ENCODE results near the gene HDAC9. TPM values are rescaled to one million over a fixed set of nuclear protein-coding genes. Genes with fewer than 3 reads are reported as not detected.

Gene HDAC9
- total and polyA plus RNA-seq, 2 donors = 4.8 to 12.2 TPM

- H3K36me3 ChIP-seq (ENCODE audit: control insufficient read depth in 2 of 2, insufficient read depth in 2 of 2, low read length in 1 of 2) = no peaks in the 10 kb centered on the region
- H3K9me3 ChIP-seq (ENCODE audit: control insufficient read depth in 2 of 2, insufficient read depth in 1 of 2, low read length in 1 of 2) = no peaks in the 10 kb centered on the region
- DNase-seq (ENCODE audit: low read depth in 6 of 9, low spot score in 9 of 9) = no peak
- no peaks in the 10 kb centered on the region for H3K27me3 ChIP-seq (ENCODE audit: control insufficient read depth in 2 of 2, insufficient read depth in 1 of 2, low read length in 1 of 2)
- no peak overlapping the region for H3K27ac ChIP-seq (ENCODE audit: low read depth in 1 of 2, low read length in 1 of 2)
- H3K4me1 ChIP-seq (ENCODE audit: control insufficient read depth in 2 of 2, insufficient read depth in 2 of 2, low read length in 2 of 2) = no peaks in the 10 kb centered on the region
- WGBS = 90% methylated on average over 3 of the region's 3 CpGs
- no peak overlapping the region for H3K4me3 ChIP-seq (ENCODE audit: low read length in 2 of 2)
These were observed 348.4 kb downstream of the HDAC9 start for GRCh38 chr7:18843979-18844378.

- H3K4me3 ChIP-seq (ENCODE audit: low read length in 2 of 2) = no peak overlapping the region
- no peaks in the 10 kb centered on the region for H3K9me3 ChIP-seq (ENCODE audit: control insufficient read depth in 2 of 2, insufficient read depth in 1 of 2, low read length in 1 of 2)
- H3K27ac ChIP-seq (ENCODE audit: low read depth in 1 of 2, low read length in 1 of 2) = no peak overlapping the region
- 95% methylated on average over 5 of the region's 5 CpGs for WGBS
- no peaks in the 10 kb centered on the region for H3K36me3 ChIP-seq (ENCODE audit: control insufficient read depth in 2 of 2, insufficient read depth in 2 of 2, low read length in 1 of 2)
- no peak for DNase-seq (ENCODE audit: low read depth in 6 of 9, low spot score in 9 of 9)
- H3K27me3 ChIP-seq (ENCODE audit: control insufficient read depth in 2 of 2, insufficient read depth in 1 of 2, low read length in 1 of 2) = no peaks in the 10 kb centered on the region
- no peaks in the 10 kb centered on the region for H3K4me1 ChIP-seq (ENCODE audit: control insufficient read depth in 2 of 2, insufficient read depth in 2 of 2, low read length in 2 of 2)
These were observed 349.2 kb downstream of the HDAC9 start for GRCh38 chr7:18844735-18845134.

DNA sequence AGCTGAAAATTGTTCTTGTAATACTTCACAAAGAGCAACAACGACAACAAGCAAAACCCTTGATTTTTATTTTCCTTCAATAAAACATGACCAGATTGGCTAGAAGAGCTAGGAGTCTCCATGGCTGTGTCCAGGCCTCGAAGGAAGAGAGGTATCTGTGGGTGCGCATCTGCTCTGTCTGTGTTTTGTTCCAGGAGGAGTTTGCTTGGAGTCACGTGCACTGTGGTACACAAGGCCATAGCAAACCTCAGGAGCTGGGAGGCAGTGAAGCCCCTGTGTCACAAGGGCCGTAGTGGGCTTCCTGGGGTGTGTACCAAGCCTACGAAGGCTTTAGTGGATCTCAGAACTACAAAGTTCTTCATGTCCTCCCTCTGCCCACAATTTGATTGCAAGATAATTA, 350.2 kb downstream of the HDAC9 start:
- no peaks in the 10 kb centered on the region for H3K4me1 ChIP-seq (ENCODE audit: control insufficient read depth in 2 of 2, insufficient read depth in 2 of 2, low read length in 2 of 2)
- 94% methylated on average over 6 of the region's 6 CpGs for WGBS
- no peaks in the 10 kb centered on the region for H3K27me3 ChIP-seq (ENCODE audit: control insufficient read depth in 2 of 2, insufficient read depth in 1 of 2, low read length in 1 of 2)
- no peak for DNase-seq (ENCODE audit: low read depth in 6 of 9, low spot score in 9 of 9)
- no peaks in the 10 kb centered on the region for H3K36me3 ChIP-seq (ENCODE audit: control insufficient read depth in 2 of 2, insufficient read depth in 2 of 2, low read length in 1 of 2)
- no peak overlapping the region for H3K27ac ChIP-seq (ENCODE audit: low read depth in 1 of 2, low read length in 1 of 2)
- H3K4me3 ChIP-seq (ENCODE audit: low read length in 2 of 2) = no peak overlapping the region
- H3K9me3 ChIP-seq (ENCODE audit: control insufficient read depth in 2 of 2, insufficient read depth in 1 of 2, low read length in 1 of 2) = no peaks in the 10 kb centered on the region

DNA sequence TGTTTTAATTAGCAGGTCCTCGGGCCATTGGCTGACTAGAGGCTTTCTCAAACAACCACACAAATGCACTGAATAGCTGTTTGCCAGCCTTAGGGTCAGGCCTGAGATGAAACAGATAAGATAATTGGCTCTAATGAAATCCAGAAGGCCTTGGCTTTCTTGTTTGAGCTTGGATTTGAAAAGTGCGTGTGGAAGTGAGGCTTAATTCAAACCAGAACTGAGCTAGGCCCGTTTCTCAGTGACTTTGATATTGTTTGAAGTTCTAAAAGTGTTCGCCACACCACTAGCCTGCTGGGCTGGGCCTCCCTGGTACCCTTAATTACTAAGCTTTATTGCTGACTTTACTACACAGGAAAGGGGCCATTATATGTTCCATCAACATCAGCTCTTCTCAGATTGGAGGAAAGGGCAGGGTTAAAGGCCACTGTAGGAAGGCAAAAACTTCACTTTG, 351.2 kb downstream of the HDAC9 start:
- Histone ChIP-seq H3K36me3 (ENCODE audit: control insufficient read depth in 2 of 2, insufficient read depth in 2 of 2, low read length in 1 of 2) (no peaks in the 10 kb centered on the region), H3K27me3 (ENCODE audit: control insufficient read depth in 2 of 2, insufficient read depth in 1 of 2, low read length in 1 of 2) (no peaks in the 10 kb centered on the region), H3K27ac (ENCODE audit: low read depth in 1 of 2, low read length in 1 of 2) (no peak overlapping the region), H3K4me3 (ENCODE audit: low read length in 2 of 2) (no peak overlapping the region), H3K4me1 (ENCODE audit: control insufficient read depth in 2 of 2, insufficient read depth in 2 of 2, low read length in 2 of 2) (no peaks in the 10 kb centered on the region), H3K9me3 (ENCODE audit: control insufficient read depth in 2 of 2, insufficient read depth in 1 of 2, low read length in 1 of 2) (no peaks in the 10 kb centered on the region)
- no peak for DNase-seq (ENCODE audit: low read depth in 6 of 9, low spot score in 9 of 9)
- WGBS = 89% methylated on average over 4 of the region's 4 CpGs

DNA sequence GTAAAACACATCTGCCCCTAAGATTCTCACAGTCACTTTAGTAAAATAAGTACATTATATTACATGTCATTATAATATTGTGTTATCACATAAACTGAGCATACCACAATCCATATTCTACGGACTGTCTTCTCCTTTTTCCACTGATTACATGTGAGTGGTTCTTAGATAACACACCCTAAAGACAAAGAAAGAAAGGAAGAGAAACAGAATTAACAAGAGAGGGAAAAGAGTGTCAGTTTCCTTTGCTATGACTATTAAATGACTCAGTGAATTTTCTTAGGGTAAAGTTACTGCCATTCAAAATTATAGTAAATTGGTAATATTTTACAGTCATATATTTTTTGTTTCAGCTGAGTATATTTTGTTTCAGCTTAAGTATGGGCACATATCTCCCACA, 353.6 kb downstream of the HDAC9 start:
- Histone ChIP-seq H3K4me3 (ENCODE audit: low read length in 2 of 2) (no peak overlapping the region), H3K27me3 (ENCODE audit: control insufficient read depth in 2 of 2, insufficient read depth in 1 of 2, low read length in 1 of 2) (no peaks in the 10 kb centered on the region), H3K36me3 (ENCODE audit: control insufficient read depth in 2 of 2, insufficient read depth in 2 of 2, low read length in 1 of 2) (no peaks in the 10 kb centered on the region), H3K4me1 (ENCODE audit: control insufficient read depth in 2 of 2, insufficient read depth in 2 of 2, low read length in 2 of 2) (no peaks in the 10 kb centered on the region), H3K27ac (ENCODE audit: low read depth in 1 of 2, low read length in 1 of 2) (no peak overlapping the region), H3K9me3 (ENCODE audit: control insufficient read depth in 2 of 2, insufficient read depth in 1 of 2, low read length in 1 of 2) (no peaks in the 10 kb centered on the region)
- no peak for DNase-seq (ENCODE audit: low read depth in 6 of 9, low spot score in 9 of 9)
- WGBS = 92% methylated on average over 1 of the region's 1 CpG

DNA sequence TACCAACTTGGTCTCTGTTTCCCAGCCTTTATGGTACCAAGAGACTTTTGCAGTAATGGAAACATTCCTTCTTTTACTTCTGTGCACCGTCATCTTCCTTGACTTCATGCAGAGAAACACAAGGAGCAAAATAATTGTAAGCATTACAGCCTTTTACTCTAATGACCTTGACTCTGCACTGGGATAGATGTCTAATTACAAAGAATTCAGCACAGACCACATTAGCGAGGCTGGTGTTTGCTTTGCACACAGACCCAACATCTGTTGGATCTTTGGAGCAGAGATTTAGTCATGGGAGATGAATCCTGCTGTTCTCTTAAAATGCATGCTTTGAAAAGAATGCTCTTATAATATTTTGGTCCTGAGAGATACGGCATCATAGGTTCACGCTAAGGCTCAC, 360.2 kb downstream of the HDAC9 start:
- Histone ChIP-seq H3K4me1 (ENCODE audit: control insufficient read depth in 2 of 2, insufficient read depth in 2 of 2, low read length in 2 of 2) (no peaks in the 10 kb centered on the region), H3K9me3 (ENCODE audit: control insufficient read depth in 2 of 2, insufficient read depth in 1 of 2, low read length in 1 of 2) (no peaks in the 10 kb centered on the region), H3K4me3 (ENCODE audit: low read length in 2 of 2) (no peak overlapping the region), H3K27me3 (ENCODE audit: control insufficient read depth in 2 of 2, insufficient read depth in 1 of 2, low read length in 1 of 2) (no peaks in the 10 kb centered on the region), H3K36me3 (ENCODE audit: control insufficient read depth in 2 of 2, insufficient read depth in 2 of 2, low read length in 1 of 2) (no peaks in the 10 kb centered on the region), H3K27ac (ENCODE audit: low read depth in 1 of 2, low read length in 1 of 2) (no peak overlapping the region)
- no peak for DNase-seq (ENCODE audit: low read depth in 6 of 9, low spot score in 9 of 9)
- WGBS = 95% methylated on average over 4 of the region's 4 CpGs

- WGBS = 81% methylated on average over 3 of the region's 3 CpGs
- Histone ChIP-seq H3K27ac (ENCODE audit: low read depth in 1 of 2, low read length in 1 of 2) (no peak overlapping the region), H3K36me3 (ENCODE audit: control insufficient read depth in 2 of 2, insufficient read depth in 2 of 2, low read length in 1 of 2) (no peaks in the 10 kb centered on the region), H3K4me1 (ENCODE audit: control insufficient read depth in 2 of 2, insufficient read depth in 2 of 2, low read length in 2 of 2) (no peaks in the 10 kb centered on the region), H3K9me3 (ENCODE audit: control insufficient read depth in 2 of 2, insufficient read depth in 1 of 2, low read length in 1 of 2) (no peaks in the 10 kb centered on the region), H3K4me3 (ENCODE audit: low read length in 2 of 2) (no peak overlapping the region), H3K27me3 (ENCODE audit: control insufficient read depth in 2 of 2, insufficient read depth in 1 of 2, low read length in 1 of 2) (no peaks in the 10 kb centered on the region)
- no peak for DNase-seq (ENCODE audit: low read depth in 6 of 9, low spot score in 9 of 9)
These were observed 362.7 kb downstream of the HDAC9 start for GRCh38 chr7:18858232-18858631.

DNA sequence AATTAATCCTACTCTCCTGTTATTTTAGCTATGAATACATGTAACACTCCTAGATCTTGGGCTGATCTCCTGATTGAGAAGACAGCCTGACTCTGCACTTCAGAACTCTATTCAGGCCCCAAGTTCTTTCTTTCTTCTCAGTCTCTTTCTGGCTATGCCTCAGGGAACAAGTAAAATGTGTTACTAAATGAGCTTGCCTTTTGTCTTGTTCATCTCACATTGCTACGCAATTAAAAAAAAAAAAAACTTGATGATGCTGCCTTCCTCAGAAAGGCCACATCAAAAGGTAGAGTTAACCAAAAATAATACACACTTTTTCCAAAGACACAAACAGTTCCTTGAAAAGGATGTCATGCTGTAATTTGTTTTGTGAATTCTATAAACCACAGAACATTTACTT, 363.8 kb downstream of the HDAC9 start:
- no peaks in the 10 kb centered on the region for H3K4me1 ChIP-seq (ENCODE audit: control insufficient read depth in 2 of 2, insufficient read depth in 2 of 2, low read length in 2 of 2)
- no peak overlapping the region for H3K27ac ChIP-seq (ENCODE audit: low read depth in 1 of 2, low read length in 1 of 2)
- H3K4me3 ChIP-seq (ENCODE audit: low read length in 2 of 2) = no peak overlapping the region
- H3K36me3 ChIP-seq (ENCODE audit: control insufficient read depth in 2 of 2, insufficient read depth in 2 of 2, low read length in 1 of 2) = no peaks in the 10 kb centered on the region
- H3K27me3 ChIP-seq (ENCODE audit: control insufficient read depth in 2 of 2, insufficient read depth in 1 of 2, low read length in 1 of 2) = no peaks in the 10 kb centered on the region
- no peaks in the 10 kb centered on the region for H3K9me3 ChIP-seq (ENCODE audit: control insufficient read depth in 2 of 2, insufficient read depth in 1 of 2, low read length in 1 of 2)
- DNase-seq (ENCODE audit: low read depth in 6 of 9, low spot score in 9 of 9) = peak in 1 of 9 donors; percentile 3
- WGBS = 19% methylated on average over 1 of the region's 1 CpG

DNA sequence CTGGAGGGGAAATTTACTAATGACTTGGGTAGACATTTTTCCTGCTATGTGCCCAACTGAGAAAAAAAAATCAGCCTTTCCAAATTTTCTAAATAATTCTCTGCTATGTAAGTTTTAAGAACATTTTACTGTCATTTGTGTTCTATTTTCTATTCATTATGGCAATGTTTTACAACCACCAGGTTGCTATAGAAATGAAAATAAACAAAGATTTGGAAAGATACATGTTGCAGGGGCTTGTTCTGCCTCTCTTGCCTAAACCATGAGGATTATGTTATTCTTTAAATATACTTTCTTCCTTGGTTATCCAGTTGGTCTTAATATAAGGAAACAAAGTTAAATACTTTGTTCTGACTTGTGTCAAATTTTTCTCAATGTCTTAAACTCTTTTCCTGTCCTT, 364.7 kb downstream of the HDAC9 start:
- no peaks in the 10 kb centered on the region for H3K27me3 ChIP-seq (ENCODE audit: control insufficient read depth in 2 of 2, insufficient read depth in 1 of 2, low read length in 1 of 2)
- H3K4me1 ChIP-seq (ENCODE audit: control insufficient read depth in 2 of 2, insufficient read depth in 2 of 2, low read length in 2 of 2) = no peaks in the 10 kb centered on the region
- no peaks in the 10 kb centered on the region for H3K9me3 ChIP-seq (ENCODE audit: control insufficient read depth in 2 of 2, insufficient read depth in 1 of 2, low read length in 1 of 2)
- DNase-seq (ENCODE audit: low read depth in 6 of 9, low spot score in 9 of 9) = no peak
- no peak overlapping the region for H3K4me3 ChIP-seq (ENCODE audit: low read length in 2 of 2)
- H3K36me3 ChIP-seq (ENCODE audit: control insufficient read depth in 2 of 2, insufficient read depth in 2 of 2, low read length in 1 of 2) = no peaks in the 10 kb centered on the region
- no peak overlapping the region for H3K27ac ChIP-seq (ENCODE audit: low read depth in 1 of 2, low read length in 1 of 2)

GRCh38 chr7:18861514-18862118, 366.1 kb downstream of the HDAC9 start:
- H3K9me3 ChIP-seq (ENCODE audit: control insufficient read depth in 2 of 2, insufficient read depth in 1 of 2, low read length in 1 of 2) = no peaks in the 10 kb centered on the region
- H3K4me1 ChIP-seq (ENCODE audit: control insufficient read depth in 2 of 2, insufficient read depth in 2 of 2, low read length in 2 of 2) = no peaks in the 10 kb centered on the region
- DNase-seq (ENCODE audit: low read depth in 6 of 9, low spot score in 9 of 9) = no peak
- H3K4me3 ChIP-seq (ENCODE audit: low read length in 2 of 2) = no peak overlapping the region
- H3K27me3 ChIP-seq (ENCODE audit: control insufficient read depth in 2 of 2, insufficient read depth in 1 of 2, low read length in 1 of 2) = no peaks in the 10 kb centered on the region
- H3K27ac ChIP-seq (ENCODE audit: low read depth in 1 of 2, low read length in 1 of 2) = no peak overlapping the region
- 97% methylated on average over 4 of the region's 4 CpGs for WGBS
- no peaks in the 10 kb centered on the region for H3K36me3 ChIP-seq (ENCODE audit: control insufficient read depth in 2 of 2, insufficient read depth in 2 of 2, low read length in 1 of 2)
